MM.1S (cell line): ENCODE measurements around the gene SFSWAP.

ENCODE experiments used
- DNase-seq: peaks from one replicate; pipeline ENCODE4 v3.0.0-alpha.2; 2015
- H2AFZ ChIP-seq: fragments of 300-600 bp; sonication (generic); 2 replicates; pipeline ENCODE4 v1.6.0; 2016; ENCODE audit warnings: antibody characterized with exemption, low read length
- H3F3A ChIP-seq: fragments of 300-600 bp; sonication (generic); 2 replicates; pipeline ENCODE4 v1.6.1; 2016; ENCODE audit warnings: mild to moderate bottlenecking, antibody characterized with exemption, low read length, moderate library complexity, mixed read lengths; ENCODE audit not compliant: insufficient read depth
- H3K27ac ChIP-seq: fragments of 300-600 bp; sonication (generic); 2 replicates; pipeline ENCODE4 v1.5.1; 2016; ENCODE audit warnings: mild to moderate bottlenecking, low read length
- H3K27me3 ChIP-seq: fragments of 300-600 bp; sonication (generic); replicated peaks from 2 replicates; pipeline ENCODE4 v1.6.0; 2016; ENCODE audit warnings: low read length; ENCODE audit not compliant: insufficient read depth
- H3K36me3 ChIP-seq: fragments of 300-600 bp; sonication (generic); replicated peaks from 2 replicates; pipeline ENCODE4 v1.6.1; 2016; ENCODE audit warnings: mild to moderate bottlenecking, low read length, mixed read lengths; ENCODE audit not compliant: insufficient read depth
- H3K4me1 ChIP-seq: fragments of 300-600 bp; sonication (generic); 2 replicates; pipeline ENCODE4 v1.6.1; 2016; ENCODE audit warnings: low read length, mixed read lengths
- H3K4me2 ChIP-seq: fragments of 300-600 bp; sonication (generic); 2 replicates; pipeline ENCODE4 v1.6.0; 2016; ENCODE audit warnings: low read depth, low read length
- H3K4me3 ChIP-seq: fragments of 300-600 bp; sonication (generic); 2 replicates; pipeline ENCODE4 v1.5.1; 2016; ENCODE audit warnings: low read length, mixed read lengths
- H3K79me2 ChIP-seq: fragments of 300-600 bp; sonication (generic); 2 replicates; pipeline ENCODE4 v1.6.1; 2016; ENCODE audit warnings: mixed run types, low read length, mixed read lengths
- H3K9ac ChIP-seq: fragments of 300-600 bp; sonication (generic); 2 replicates; pipeline ENCODE4 v1.6.1; 2016; ENCODE audit warnings: low read length, mixed read lengths
- H3K9me2 ChIP-seq: fragments of 300-600 bp; sonication (generic); replicated peaks from 2 replicates; pipeline ENCODE4 v1.6.1; 2016; ENCODE audit warnings: mild to moderate bottlenecking, low read length, mixed read lengths; ENCODE audit not compliant: insufficient read depth
- H3K9me3 ChIP-seq: fragments of 300-600 bp; sonication (generic); replicated peaks from 2 replicates; pipeline ENCODE4 v1.6.1; 2016; ENCODE audit warnings: mild to moderate bottlenecking, low read length, mixed read lengths; ENCODE audit not compliant: insufficient read depth
- H4K20me1 ChIP-seq: fragments of 300-600 bp; sonication (generic); 2 replicates; pipeline ENCODE4 v1.6.1; 2016; ENCODE audit warnings: mild to moderate bottlenecking, low read length, moderate library complexity, mixed read lengths; ENCODE audit not compliant: insufficient read depth
- CTCF ChIP-seq: fragments of 300-600 bp; sonication (generic); IDR thresholded peaks from 2 replicates; pipeline ENCODE4 v1.5.1; 2016; ENCODE audit warnings: antibody characterized with exemption, low read length, mixed read lengths
- EZH2 ChIP-seq: fragments of 300-600 bp; sonication (generic); optimal IDR thresholded peaks from 2 replicates; pipeline ENCODE3; 2017; ENCODE audit warnings: low read depth, mild to moderate bottlenecking, antibody characterized with exemption, low read length, mixed read lengths
- EZH2phosphoT487 ChIP-seq: fragments of 300-600 bp; sonication (generic); IDR thresholded peaks from 2 replicates; pipeline ENCODE4 v1.6.1; 2018; ENCODE audit warnings: antibody characterized with exemption, low read length

Gene SFSWAP

GRCh38 chr12:131799195-131799594, 88.3 kb downstream of the SFSWAP start:
- no peak for TF ChIP-seq EZH2
- no peak for TF ChIP-seq EZH2phosphoT487
- no peak for TF ChIP-seq CTCF
- Histone ChIP-seq H3K79me2 (no peaks in the 10 kb centered on the region), H3K36me3 (no peaks in the 10 kb centered on the region), H2AFZ (no peak overlapping the region), H3K27me3 (no peaks in the 10 kb centered on the region), H3K4me3 (no peak overlapping the region), H3K4me2 (no peak overlapping the region), H3K9me2 (no peaks in the 10 kb centered on the region), H4K20me1 (no peaks in the 10 kb centered on the region), H3F3A (no peaks in the 10 kb centered on the region), H3K4me1 (no peaks in the 10 kb centered on the region), H3K9ac (no peak overlapping the region), H3K9me3 (no peaks in the 10 kb centered on the region), H3K27ac (no peak overlapping the region)
- no peak for DNase-seq

GRCh38 chr12:131799828-131800593, 89.1 kb downstream of the SFSWAP start:
- H3K4me1 ChIP-seq, result no peaks in the 10 kb centered on the region
- H3K27me3 ChIP-seq, result no peaks in the 10 kb centered on the region
- no peak overlapping the region for H2AFZ ChIP-seq
- no peak for TF ChIP-seq EZH2phosphoT487
- H3K27ac ChIP-seq, result no peak overlapping the region
- no peaks in the 10 kb centered on the region for H3F3A ChIP-seq
- H3K4me3 ChIP-seq, result no peak overlapping the region
- H3K9ac ChIP-seq, result no peak overlapping the region
- H3K79me2 ChIP-seq, result no peaks in the 10 kb centered on the region
- no peak overlapping the region for H3K4me2 ChIP-seq
- no peak for DNase-seq
- no peaks in the 10 kb centered on the region for H3K9me2 ChIP-seq
- H4K20me1 ChIP-seq, result no peaks in the 10 kb centered on the region
- H3K9me3 ChIP-seq, result no peaks in the 10 kb centered on the region
- H3K36me3 ChIP-seq, result no peaks in the 10 kb centered on the region

GRCh38 chr12:131800594-131801135, 89.8 kb downstream of the SFSWAP start:
- no peaks in the 10 kb centered on the region for H3K36me3 ChIP-seq
- H3K9ac ChIP-seq, result no peak overlapping the region
- H3K4me1 ChIP-seq, result no peaks in the 10 kb centered on the region
- no peaks in the 10 kb centered on the region for H3K79me2 ChIP-seq
- H3K4me3 ChIP-seq, result no peak overlapping the region
- H3K27ac ChIP-seq, result no peak overlapping the region
- H3K27me3 ChIP-seq, result no peaks in the 10 kb centered on the region
- TF ChIP-seq EZH2phosphoT487 (no peak), EZH2 (no peak), CTCF (no peak)
- no peaks in the 10 kb centered on the region for H3K9me2 ChIP-seq
- DNase-seq, result no peak
- H3F3A ChIP-seq, result no peaks in the 10 kb centered on the region
- H2AFZ ChIP-seq, result no peak overlapping the region
- H4K20me1 ChIP-seq, result no peaks in the 10 kb centered on the region
- no peaks in the 10 kb centered on the region for H3K9me3 ChIP-seq
- H3K4me2 ChIP-seq, result no peak overlapping the region
